ENCODE results near the gene HS3ST6.

The HS3ST6 gene

GRCh38 chr16:1865902-1866690 lies 52.1 kb downstream of the HS3ST6 start:
- no peak for DNase-seq (ENCODE audit: low read depth in 1 of 2, low spot score in 1 of 2)
- no peak overlapping the region for H3K27ac ChIP-seq (replicated peaks)
- H3K4me3 ChIP-seq (replicated peaks; ENCODE audit: insufficient read depth, low read length) = no peak overlapping the region
- TF ChIP-seq REST (IDR thresholded peaks at IDR 0.05; ENCODE audit: insufficient replicate concordance, low read depth) = no peak
- H3K27me3 ChIP-seq (ENCODE audit: insufficient read depth, poor library complexity, severe bottlenecking) = peaks cover 4% of the 10 kb centered on the region

- DNase-seq (ENCODE audit: low read depth in 1 of 2, low spot score in 1 of 2) = no peak
- H3K27me3 ChIP-seq (ENCODE audit: insufficient read depth, poor library complexity, severe bottlenecking) = peaks cover 22% of the 10 kb centered on the region
- H3K27ac ChIP-seq (replicated peaks) = no peak overlapping the region
- no peak overlapping the region for H3K4me3 ChIP-seq (replicated peaks; ENCODE audit: insufficient read depth, low read length)
- TF ChIP-seq SPI1 (IDR thresholded peaks at IDR 0.05; ENCODE audit: borderline replicate concordance, low read depth) (no peak), REST (IDR thresholded peaks at IDR 0.05; ENCODE audit: insufficient replicate concordance, low read depth) (no peak), GABPA (IDR thresholded peaks at IDR 0.05; ENCODE audit: low read depth) (no peak), CTCF (IDR thresholded peaks at IDR 0.05; ENCODE audit: insufficient read depth, low read length) (no peak), POLR2AphosphoS5 (IDR thresholded peaks at IDR 0.05; ENCODE audit: low read depth) (no peak)
These were observed 54.3 kb downstream of the HS3ST6 start for GRCh38 chr16:1863681-1864460.

- TF ChIP-seq GABPA (IDR thresholded peaks at IDR 0.05; ENCODE audit: low read depth) (no peak), REST (IDR thresholded peaks at IDR 0.05; ENCODE audit: insufficient replicate concordance, low read depth) (no peak), POLR2AphosphoS5 (IDR thresholded peaks at IDR 0.05; ENCODE audit: low read depth) (no peak), CTCF (IDR thresholded peaks at IDR 0.05; ENCODE audit: insufficient read depth, low read length) (no peak), SPI1 (IDR thresholded peaks at IDR 0.05; ENCODE audit: borderline replicate concordance, low read depth) (no peak)
- Histone ChIP-seq H3K27ac (replicated peaks) (no peak overlapping the region), H3K4me3 (replicated peaks; ENCODE audit: insufficient read depth, low read length) (no peak overlapping the region), H3K27me3 (ENCODE audit: insufficient read depth, poor library complexity, severe bottlenecking) (peaks cover 32% of the 10 kb centered on the region)
- no peak for DNase-seq (ENCODE audit: low read depth in 1 of 2, low spot score in 1 of 2)
These were observed 55.8 kb downstream of the HS3ST6 start for GRCh38 chr16:1862394-1862793.

All from HL-60 (cell line).